Stimulated activated CD4-positive, alpha-beta T cell treated with anti-CD3 and anti-CD28 coated beads, Interleukin-1b, Interleukin-23, amount 100 ng/mL, for 48 hours (primary cell): ENCODE results near the gene TRIM17.

Experiments used
- DNase-seq: peaks from one replicate; pipeline ENCODE4 v3.0.0-alpha.2; 2020

TRIM17 gene

DNA sequence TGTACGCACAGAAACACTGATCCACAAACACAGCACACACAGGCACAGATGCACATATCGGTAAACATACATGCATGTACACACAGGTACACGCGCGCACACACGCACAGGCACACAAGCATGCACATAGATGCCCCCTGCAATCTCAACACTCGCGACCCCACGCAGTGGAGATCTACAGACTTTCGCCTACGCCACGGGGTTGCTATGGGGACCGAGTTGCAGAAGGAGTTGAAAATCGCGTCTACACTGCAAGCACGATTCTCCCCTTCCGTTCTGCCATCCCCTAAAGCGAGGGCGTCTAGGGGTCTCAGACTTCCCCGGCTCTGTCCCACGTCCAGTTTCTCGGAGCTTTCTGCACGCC is 826 bp downstream of the TRIM17 start:
- no peak for DNase-seq

DNA sequence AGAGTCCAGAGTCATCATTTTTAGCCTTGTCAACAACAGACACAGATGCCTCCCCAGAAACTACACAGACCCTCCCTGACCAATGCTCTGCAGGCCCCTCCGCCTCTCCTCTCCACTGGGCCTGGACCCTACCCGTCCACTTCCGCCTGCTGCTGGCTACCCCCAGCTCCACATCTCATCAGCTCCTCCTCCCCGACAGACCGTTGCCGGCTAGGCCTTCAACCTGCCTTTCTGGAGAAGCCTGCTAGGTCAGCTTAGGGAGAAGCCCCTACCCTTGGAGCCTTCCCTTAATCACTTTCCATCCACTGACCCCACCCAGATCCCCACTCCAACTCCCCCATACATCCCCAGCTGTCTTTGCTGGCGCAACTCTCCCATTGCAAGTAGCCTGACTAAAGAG is 1.4 kb downstream of the TRIM17 start:
- no peak for DNase-seq

- DNase-seq: no peak
Measured at GRCh38 chr1:228414511-228415211, 2.0 kb downstream of the TRIM17 start.

DNA sequence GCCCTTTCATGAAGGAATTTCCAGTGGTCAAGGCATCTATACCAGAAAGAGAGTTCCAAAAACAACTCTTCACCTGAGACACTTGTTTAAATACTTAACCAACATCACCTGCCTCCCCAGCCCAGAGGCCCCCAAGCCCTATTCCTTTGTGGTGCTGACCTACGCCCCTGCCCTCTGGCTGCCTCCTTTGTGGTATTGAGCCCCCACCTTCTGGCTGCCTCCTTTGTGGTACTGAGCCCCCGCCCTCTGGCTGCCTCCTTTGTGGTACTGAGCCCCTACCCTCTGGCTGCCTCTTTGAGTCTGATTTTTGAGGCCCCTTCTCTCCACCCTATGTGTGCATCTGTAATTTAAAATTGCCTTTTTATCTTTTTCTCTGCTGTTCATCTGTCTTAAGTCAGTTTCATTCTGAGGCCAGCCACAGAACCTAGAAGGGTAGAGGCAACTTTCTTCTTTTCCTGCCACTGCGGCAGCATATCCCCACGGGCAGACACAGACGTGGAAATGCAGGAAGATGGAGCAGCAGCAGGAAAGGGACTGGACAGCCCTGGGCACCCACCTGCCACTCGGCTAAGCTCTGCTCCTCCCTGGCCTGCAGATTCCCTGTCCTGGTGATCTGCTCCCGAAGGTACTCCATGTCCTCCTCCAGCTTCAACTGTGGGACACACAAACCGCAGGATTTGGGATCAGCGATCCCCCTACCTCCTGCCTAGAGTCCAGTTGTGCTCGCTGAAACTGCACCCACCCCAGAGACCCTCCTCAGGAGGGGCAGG is 3.2 kb downstream of the TRIM17 start:
- no peak for DNase-seq

DNA sequence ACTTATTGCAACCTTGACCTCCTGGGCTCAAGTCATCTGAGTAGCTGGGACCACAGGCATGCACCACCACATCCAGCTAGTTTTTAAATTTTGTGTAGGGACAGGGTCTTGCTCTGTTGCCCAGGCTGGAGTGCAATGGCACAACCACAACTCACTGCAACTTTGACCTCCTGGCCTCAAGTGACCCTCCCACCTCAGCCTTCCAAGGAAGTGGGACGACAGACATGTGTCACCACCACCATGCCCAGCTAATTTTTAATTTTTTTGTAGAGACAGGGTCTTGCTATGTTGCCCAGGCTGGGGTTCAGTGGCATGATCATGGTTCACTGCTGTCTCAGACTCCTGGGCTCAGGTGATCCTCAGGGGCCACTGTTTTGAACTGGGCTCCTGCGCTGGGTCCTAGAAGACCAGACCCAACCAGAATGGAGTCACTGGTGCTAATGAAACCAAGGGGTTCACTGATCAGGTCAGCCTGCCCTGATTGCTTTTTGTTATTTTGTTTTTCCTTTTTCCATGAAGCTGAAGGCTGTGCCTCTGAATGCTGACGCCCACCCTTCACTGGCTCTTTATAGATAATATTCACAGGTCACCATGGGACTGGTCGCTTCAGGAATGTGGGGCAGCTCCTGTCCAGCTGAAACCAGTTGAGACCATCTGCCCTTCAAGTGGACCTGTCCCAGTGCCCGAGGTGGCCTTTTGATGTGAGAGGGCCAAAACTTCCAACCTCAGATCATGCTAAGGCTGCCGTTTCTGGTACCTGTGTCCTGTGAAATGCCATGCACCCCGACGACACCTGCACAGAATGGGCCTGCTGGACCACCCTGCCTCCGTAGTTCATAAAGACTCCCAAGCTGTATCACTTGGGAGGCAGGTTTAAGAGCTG is 4.9 kb downstream of the TRIM17 start:
- no peak for DNase-seq

DNA sequence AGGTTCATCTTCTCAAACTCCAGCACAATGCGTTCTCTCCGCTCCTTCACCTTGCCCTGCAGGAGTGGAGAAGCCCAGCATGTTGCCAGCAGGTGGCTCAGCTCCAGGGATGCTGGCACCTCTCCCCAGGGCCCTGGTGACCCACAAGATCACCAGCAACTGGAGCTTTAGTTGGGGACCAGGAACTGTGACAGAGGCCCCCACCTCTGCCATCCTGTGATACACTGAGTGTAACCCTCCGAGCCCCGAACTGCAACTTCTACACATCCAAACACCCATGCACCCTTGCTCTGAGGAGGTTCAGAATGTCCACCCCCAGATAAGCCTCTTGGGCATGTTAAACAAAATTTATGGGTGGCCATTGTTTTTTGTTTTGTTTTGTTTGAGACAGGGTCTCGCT is 5.5 kb downstream of the TRIM17 start:
- no peak for DNase-seq

GRCh38 chr1:228410671-228411070 is 6.0 kb downstream of the TRIM17 start:
- no peak for DNase-seq

- DNase-seq: no peak
Measured at GRCh38 chr1:228410015-228410414, 6.6 kb downstream of the TRIM17 start.

GRCh38 chr1:228408869-228409805 is 7.5 kb downstream of the TRIM17 start:
- no peak for DNase-seq

- no peak for DNase-seq
Measured at GRCh38 chr1:228408041-228408868, 8.4 kb downstream of the TRIM17 start.

GRCh38 chr1:228407106-228408040 is 9.3 kb downstream of the TRIM17 start:
- no peak for DNase-seq

GRCh38 chr1:228405979-228406228 is 10.8 kb downstream of the TRIM17 start:
- no peak for DNase-seq

DNA sequence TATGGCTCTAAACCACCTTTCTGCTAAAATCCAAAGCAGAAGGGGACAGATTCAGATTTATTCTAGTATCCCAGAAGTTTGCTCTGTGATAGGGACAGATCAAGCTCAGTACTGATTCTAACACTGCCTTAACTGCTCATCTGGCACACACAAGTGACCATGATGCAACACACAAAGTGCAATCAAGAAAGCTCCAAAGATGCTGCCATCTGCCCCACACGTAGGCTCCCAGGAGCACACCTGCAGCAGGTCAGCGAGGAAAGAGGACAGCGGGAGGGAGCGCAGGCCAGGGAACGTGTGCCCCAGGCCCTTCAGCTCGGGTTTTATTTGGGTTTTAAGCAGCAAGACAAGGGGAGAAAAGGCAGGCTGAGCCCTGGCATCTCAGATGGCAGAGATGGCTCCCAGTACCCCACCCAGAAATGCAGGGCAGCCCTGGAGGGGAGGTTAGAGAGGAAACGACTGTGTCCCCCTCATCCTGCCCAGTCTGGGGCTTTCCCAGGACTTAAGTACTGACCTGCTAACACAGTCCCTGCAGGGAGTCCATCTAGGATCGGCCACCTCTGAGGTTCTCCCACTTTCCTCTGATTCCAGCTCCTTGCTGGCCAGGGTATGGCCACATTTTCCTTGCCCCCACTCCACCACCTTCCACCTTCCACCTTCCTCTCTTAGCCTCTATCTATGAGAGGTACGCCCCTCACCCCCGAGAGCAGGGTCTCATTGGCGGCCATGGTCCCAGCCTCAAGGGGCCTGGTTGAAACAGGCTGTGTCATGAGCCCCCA is 11.3 kb downstream of the TRIM17 start:
- DNase-seq: no peak

GRCh38 chr1:228404107-228404720 is 12.4 kb downstream of the TRIM17 start:
- DNase-seq: no peak

GRCh38 chr1:228403231-228403631 is 13.4 kb downstream of the TRIM17 start:
- no peak for DNase-seq

GRCh38 chr1:228402641-228403025 is 14.0 kb downstream of the TRIM17 start:
- no peak for DNase-seq

DNA sequence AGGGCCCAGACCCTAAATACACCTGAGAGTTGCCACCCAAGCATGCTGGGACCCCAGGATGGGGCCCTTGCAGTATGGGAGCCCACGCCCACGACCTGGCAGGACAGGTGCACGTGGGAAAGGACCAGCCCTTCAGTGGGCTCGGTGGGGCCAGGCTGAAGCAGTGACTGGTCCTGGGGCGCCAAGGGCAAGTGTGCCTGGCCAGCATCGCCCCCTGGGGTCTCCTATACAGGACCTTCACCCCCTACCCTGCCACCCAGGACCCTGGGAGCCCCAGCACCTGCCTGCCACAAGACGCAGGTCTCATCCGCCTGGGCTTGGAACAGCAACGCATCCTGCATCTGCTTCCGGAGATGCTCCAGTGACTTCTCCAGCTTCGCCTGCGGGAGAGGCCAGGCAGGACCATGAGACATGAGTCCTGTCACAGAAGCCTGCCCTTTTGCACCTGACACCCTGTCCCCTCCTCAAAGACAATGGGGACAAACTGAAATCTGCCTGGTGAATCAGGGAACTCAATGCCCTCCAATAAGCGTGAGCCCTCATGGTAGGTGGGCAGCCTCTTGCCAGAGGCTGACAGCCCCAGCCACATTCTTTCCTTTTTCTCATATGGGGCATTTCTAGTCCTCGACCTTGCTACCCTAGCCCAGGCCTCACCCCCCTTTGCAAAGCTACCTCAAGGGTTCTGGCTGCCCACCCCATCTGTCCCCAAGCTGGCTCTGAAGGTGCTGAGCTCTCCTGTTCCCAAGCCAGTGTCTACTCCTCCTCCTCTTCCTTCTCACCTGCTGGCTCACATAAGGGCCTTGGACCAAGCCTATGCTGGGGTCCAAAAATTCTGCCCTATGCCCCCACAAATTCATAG is 14.7 kb downstream of the TRIM17 start:
- DNase-seq: no peak

DNA sequence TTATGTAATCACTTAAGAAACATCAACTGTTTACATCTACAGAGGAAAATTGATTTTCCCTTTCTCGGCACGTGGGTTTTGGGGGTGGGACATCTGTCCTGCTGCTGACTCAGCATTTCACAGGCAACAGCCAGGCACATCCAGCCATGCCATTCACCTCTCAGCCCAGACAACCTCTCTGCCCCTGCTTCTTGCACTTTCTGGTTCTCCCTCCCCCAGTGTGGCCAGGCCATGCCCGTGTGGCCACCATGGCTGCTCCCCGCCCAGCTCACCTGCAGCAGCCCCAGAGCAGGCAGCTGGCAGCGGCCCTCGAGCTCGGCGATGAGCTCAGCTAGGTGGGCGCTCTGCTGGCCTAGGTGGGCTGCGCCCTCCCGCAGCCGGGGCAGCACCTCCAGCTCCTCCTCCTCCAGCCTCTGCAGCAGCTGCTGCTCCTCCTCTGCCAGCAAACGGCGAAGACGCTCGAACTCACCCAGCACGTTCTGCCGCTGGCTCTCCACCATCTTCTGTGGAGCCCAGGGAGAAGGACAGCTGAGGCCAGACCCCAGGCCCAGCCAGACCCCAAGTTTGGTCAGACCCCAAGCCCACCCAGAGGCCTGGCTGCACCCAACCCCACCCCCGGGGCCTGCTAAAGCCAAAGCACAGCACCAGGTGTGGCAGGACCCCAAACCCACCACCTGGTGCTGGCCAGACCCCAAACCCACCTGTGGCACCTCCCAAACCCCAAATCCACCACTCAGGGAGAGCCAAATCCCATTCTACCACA is 15.8 kb downstream of the TRIM17 start:
- no peak for DNase-seq
